Natural killer cell (primary cell): ENCODE data around the gene TRAT1. TPM values are rescaled to one million over a fixed set of nuclear protein-coding genes. Genes with fewer than 3 reads are reported as not detected.
"Not testable (repeated sequence)": the region's sequence is repeated elsewhere in the genome, so short reads cannot be mapped to it uniquely, and the experiment has no call there.

Experiments used
- ATAC-seq, 3 donors: fragments of 150-1000 bp in 2 of 3; fragments of 200-7000 bp in 1 of 3; cut with Tn5 transposase; 1 replicate in 1 of 3; 2 replicates in 2 of 3; pipeline ENCODE4 v1.10.0; 2021; ENCODE audit warnings: mild to moderate bottlenecking in 2 of 3, moderate library complexity in 2 of 3
- DNase-seq, 2 donors: peaks; one replicate each; pipeline versions ENCODE4 v3.0.0 to v3.0.0-alpha.2; 2013 to 2021; ENCODE audit warnings: mixed read lengths in 1 of 2
- H3K27ac ChIP-seq: one replicate; pipeline ENCODE4 v1.5.1; 2013; ENCODE audit warnings: mild to moderate bottlenecking, low read length
- H3K27me3 ChIP-seq: one replicate; pipeline ENCODE4 v1.6.1; 2013; ENCODE audit warnings: low read length; ENCODE audit not compliant: control insufficient read depth, insufficient read depth
- H3K36me3 ChIP-seq: one replicate; pipeline ENCODE4 v1.6.1; 2013; ENCODE audit warnings: low read length; ENCODE audit not compliant: control insufficient read depth, insufficient read depth
- H3K4me1 ChIP-seq: one replicate; pipeline ENCODE4 v1.6.1; 2013; ENCODE audit warnings: low read length; ENCODE audit not compliant: control insufficient read depth, insufficient read depth
- H3K4me3 ChIP-seq: one replicate; pipeline ENCODE4 v1.5.1; 2013; ENCODE audit warnings: low read length
- H3K9me3 ChIP-seq: one replicate; pipeline ENCODE4 v1.6.1; 2013; ENCODE audit warnings: low read length; ENCODE audit not compliant: control insufficient read depth, insufficient read depth
- H3K27ac Mint-ChIP-seq, 2 donors: one replicate each; pipeline ENCODE4 v1.8.0; 2022; ENCODE audit warnings: mild to moderate bottlenecking in 2 of 2, mixed read lengths in 2 of 2, moderate library complexity in 1 of 2
- H3K27me3 Mint-ChIP-seq, 2 donors: one replicate each; pipeline ENCODE4 v1.8.0; 2022; ENCODE audit warnings: low read depth in 2 of 2, mixed read lengths in 2 of 2
- H3K36me3 Mint-ChIP-seq: one replicate; pipeline ENCODE4 v1.8.0; 2022; ENCODE audit warnings: mixed read lengths
- H3K4me1 Mint-ChIP-seq, 2 donors: one replicate each; pipeline ENCODE4 v1.8.0; 2022; ENCODE audit warnings: mixed read lengths in 2 of 2
- H3K4me3 Mint-ChIP-seq: one replicate; pipeline ENCODE4 v1.8.0; 2022; ENCODE audit warnings: mild to moderate bottlenecking, moderate library complexity, mixed read lengths
- H3K9me3 Mint-ChIP-seq, 2 donors: one replicate each; pipeline ENCODE4 v1.8.0; 2022; ENCODE audit warnings: mixed read lengths in 2 of 2
- CTCF ChIP-seq: fragments of 200-600 bp; IDR thresholded peaks from one replicate; pipeline ENCODE4 v1.8.0; 2022; ENCODE audit warnings: antibody characterized with exemption
- WGBS: methylation state at CpG from one replicate; pipeline ENCODE4 v1.1.7; 2013; ENCODE audit warnings: missing lambda C conversion rate; ENCODE audit not compliant: insufficient coverage; 5-methylcytosine and 5-hydroxymethylcytosine counted together
- intact Hi-C: fragments of 100-400 bp; cut with micrococcal nuclease; formaldehyde crosslinking; loops from one replicate; pipeline ENCODE4 v1.14.2; 2022
- total RNA-seq, 4 donors: library from RNA; stranded (reverse); fragments of 120-200 nt in 1 of 4; gene quantifications; one replicate each; pipeline versions ENCODE4 v1.2.3 to v1.2.4, GENCODE V29; 2013 to 2022

TRAT1 gene
- total RNA-seq, 3 donors from 2014 or later (not counting 1 experiment from before 2014, with no cell fraction given): 1.6 to 9.1 (median 2.4) TPM

- no peak overlapping the region for H3K4me3 ChIP-seq
- Mint-ChIP-seq H3K4me3 (peak overlapping the region; percentile 60), H3K27ac (peak overlapping the region; percentile 18 to 85), H3K27me3 (no peaks in the 10 kb centered on the region), H3K9me3 (peaks cover 0 to 5% of the 10 kb centered on the region in 2 donors), H3K4me1 (peaks cover 19 to 22% of the 10 kb centered on the region in 2 donors), H3K36me3 (peaks cover 8% of the 10 kb centered on the region)
- H3K36me3 ChIP-seq: no peaks in the 10 kb centered on the region
- DNase-seq: peak; percentile 16 to 82
- H3K27me3 ChIP-seq: no peaks in the 10 kb centered on the region
- H3K27ac ChIP-seq: peak overlapping the region; percentile 50
- no peaks in the 10 kb centered on the region for H3K9me3 ChIP-seq
- H3K4me1 ChIP-seq: peaks cover 12% of the 10 kb centered on the region
- intact Hi-C loops: no loop called here
- TF ChIP-seq CTCF: no peak
- peak; percentile 94 to 96 (median 96) for ATAC-seq
- 63% methylated on average over 3 of the region's 4 CpGs for WGBS
Measured at GRCh38 chr3:108806316-108806715, 16.3 kb upstream of the TRAT1 start.

DNA sequence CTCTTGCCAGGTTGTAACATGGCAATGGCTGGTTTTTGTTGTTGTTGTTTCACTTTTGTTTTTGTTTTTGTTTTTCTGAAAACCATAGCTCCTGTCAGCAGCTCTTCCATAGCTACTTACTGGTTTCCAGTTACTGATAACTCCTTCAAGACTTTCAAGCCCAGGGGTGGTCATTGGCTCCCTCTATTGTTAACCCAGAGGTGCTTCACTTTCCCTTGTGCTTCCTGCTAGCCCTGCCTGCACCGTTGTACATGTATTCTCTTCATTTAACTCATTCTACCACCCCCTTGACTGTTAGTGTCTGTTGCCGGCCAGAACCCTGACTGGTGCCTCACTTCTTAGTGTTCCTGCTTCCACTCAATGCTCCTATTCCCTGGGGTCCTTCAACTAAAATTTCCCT, 4.2 kb upstream of the TRAT1 start:
- Mint-ChIP-seq H3K36me3 (no peaks in the 10 kb centered on the region), H3K27ac (peak overlapping the region in 1 of 2 donors; percentile 5), H3K4me3 (no peak overlapping the region), H3K9me3 (no peaks in the 10 kb centered on the region), H3K4me1 (peaks cover 15 to 17% of the 10 kb centered on the region in 2 donors), H3K27me3 (peaks cover 0 to 11% of the 10 kb centered on the region in 2 donors)
- H3K27me3 ChIP-seq: no peaks in the 10 kb centered on the region
- H3K27ac ChIP-seq: no peak overlapping the region
- H3K4me3 ChIP-seq: no peak overlapping the region
- DNase-seq: peak; percentile 16 to 83
- H3K4me1 ChIP-seq: no peaks in the 10 kb centered on the region
- ATAC-seq: peak; percentile 67 to 97 (median 97)
- no peaks in the 10 kb centered on the region for H3K36me3 ChIP-seq
- no peaks in the 10 kb centered on the region for H3K9me3 ChIP-seq
- TF ChIP-seq CTCF: peak; percentile 53
- 26% methylated on average over 2 of the region's 2 CpGs for WGBS
- intact Hi-C loops: loop anchor here (1.0 to 5.0 kb wide), 2 partner anchors 156 to 326 kb away; no protein-coding TSS in a partner anchor

DNA sequence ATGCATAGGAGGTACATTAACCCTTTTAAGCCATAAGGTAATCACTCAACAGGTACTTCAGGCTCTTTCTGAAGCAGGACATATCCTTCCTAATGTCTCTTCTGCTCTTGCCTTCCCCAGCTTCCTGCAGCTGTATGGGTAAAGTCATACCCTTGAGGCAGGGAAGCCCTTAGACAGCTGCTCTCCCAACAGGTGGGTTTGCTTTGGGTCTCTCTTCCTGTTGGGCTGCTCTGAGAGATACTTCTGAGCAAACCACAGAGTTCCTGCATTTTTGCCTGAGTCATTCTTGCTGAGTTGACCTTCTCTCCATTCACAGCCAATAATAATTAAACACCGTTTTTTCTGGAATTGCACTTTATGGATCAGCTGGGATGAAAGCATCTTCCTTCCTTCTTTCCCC, 2.0 kb upstream of the TRAT1 start:
- Mint-ChIP-seq H3K4me3 (no peak overlapping the region), H3K27ac (no peak overlapping the region), H3K9me3 (no peaks in the 10 kb centered on the region), H3K36me3 (no peaks in the 10 kb centered on the region), H3K27me3 (peaks cover 0 to 11% of the 10 kb centered on the region in 2 donors), H3K4me1 (peaks cover 15 to 17% of the 10 kb centered on the region in 2 donors)
- Histone ChIP-seq H3K27ac (no peak overlapping the region), H3K9me3 (no peaks in the 10 kb centered on the region), H3K4me3 (no peak overlapping the region), H3K4me1 (no peaks in the 10 kb centered on the region), H3K36me3 (no peaks in the 10 kb centered on the region), H3K27me3 (no peaks in the 10 kb centered on the region)
- ATAC-seq (no peak), DNase-seq (peak in 1 of 2 donors; percentile 46)
- TF ChIP-seq CTCF: no peak
- intact Hi-C loops: no loop called here
- WGBS: 81% methylated on average over 1 of the region's 1 CpG

- Histone ChIP-seq H3K27ac (no peak overlapping the region), H3K4me3 (peak overlapping the region; percentile 42), H3K9me3 (no peaks in the 10 kb centered on the region), H3K27me3 (no peaks in the 10 kb centered on the region), H3K4me1 (no peaks in the 10 kb centered on the region), H3K36me3 (no peaks in the 10 kb centered on the region)
- ATAC-seq: no peak
- Mint-ChIP-seq H3K4me1 (peaks cover 13 to 14% of the 10 kb centered on the region in 2 donors), H3K27ac (no peak overlapping the region), H3K27me3 (peaks cover 0 to 6% of the 10 kb centered on the region in 2 donors), H3K4me3 (peak overlapping the region; percentile 42), H3K36me3 (no peaks in the 10 kb centered on the region), H3K9me3 (no peaks in the 10 kb centered on the region)
- intact Hi-C loops: no loop called here
- TF ChIP-seq CTCF: no peak
- WGBS: 80% methylated on average over 1 of the region's 2 CpGs
- no peak for DNase-seq
Measured at GRCh38 chr3:108823227-108823626, 641 bp downstream of the TRAT1 start.

DNA sequence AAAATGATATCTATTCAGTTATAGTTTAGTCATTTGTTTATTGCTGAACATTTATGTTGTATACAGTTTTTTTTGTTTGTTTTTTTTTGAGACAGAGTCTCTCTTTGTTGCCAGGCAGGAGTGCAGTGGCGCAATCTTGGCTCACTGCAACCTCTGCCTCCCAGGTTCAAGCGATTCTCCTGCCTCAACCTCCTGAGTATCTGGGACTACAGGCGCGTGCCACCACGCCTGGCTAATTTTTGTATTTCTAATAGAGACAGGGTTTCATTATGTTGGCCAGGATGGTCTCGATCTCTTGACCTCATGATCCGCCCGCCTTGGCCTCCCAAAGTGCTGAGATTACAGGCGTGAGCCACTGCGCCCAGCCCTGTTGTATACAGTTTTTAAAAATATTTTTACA, 1.2 kb downstream of the TRAT1 start:
- H3K9me3 Mint-ChIP-seq, H3K4me1 Mint-ChIP-seq, H3K36me3 Mint-ChIP-seq, H3K27ac ChIP-seq, H3K27me3 ChIP-seq, ATAC-seq, DNase-seq, H3K36me3 ChIP-seq, intact Hi-C loops, H3K4me1 ChIP-seq, H3K9me3 ChIP-seq, H3K27me3 Mint-ChIP-seq, H3K27ac Mint-ChIP-seq: not testable (repeated sequence)
- peak overlapping the region; percentile 42 for H3K4me3 ChIP-seq
- WGBS: 74% methylated on average over 8 of the region's 10 CpGs
- H3K4me3 Mint-ChIP-seq: peak overlapping the region; percentile 64
